Activated gamma-delta T cell treated with Interleukin-2 at 50 U/mL for 16 hours (primary cell): ENCODE data around the gene LUC7L3.
"Not testable (repeated sequence)": the region's sequence is repeated elsewhere in the genome, so short reads cannot be mapped to it uniquely, and the experiment has no call there.

ENCODE experiments used
- DNase-seq: peaks from one replicate; pipeline ENCODE4 v3.0.0-alpha.2; 2020

Gene LUC7L3

GRCh38 chr17:50790618-50791017 is 71.2 kb downstream of the LUC7L3 start:
- no peak for DNase-seq

GRCh38 chr17:50792132-50792531 is 72.7 kb downstream of the LUC7L3 start:
- DNase-seq, result no peak

- DNase-seq, result no peak
Observed at GRCh38 chr17:50793007-50793406, 73.6 kb downstream of the LUC7L3 start.

GRCh38 chr17:50794361-50794760 is 75.0 kb downstream of the LUC7L3 start:
- no peak for DNase-seq

GRCh38 chr17:50797135-50797810 is 77.9 kb downstream of the LUC7L3 start:
- DNase-seq, result no peak

- DNase-seq, result no peak
Observed at GRCh38 chr17:50798424-50799288, 79.3 kb downstream of the LUC7L3 start.

- no peak for DNase-seq
Observed at GRCh38 chr17:50799582-50799981, 80.2 kb downstream of the LUC7L3 start.

- no peak for DNase-seq
Observed at GRCh38 chr17:50800196-50800700, 80.8 kb downstream of the LUC7L3 start.

GRCh38 chr17:50802609-50803571 is 83.5 kb downstream of the LUC7L3 start:
- no peak for DNase-seq

- DNase-seq, result no peak
Observed at GRCh38 chr17:50803676-50804075, 84.3 kb downstream of the LUC7L3 start.

- DNase-seq, result not testable (repeated sequence)
Observed at GRCh38 chr17:50804749-50805475, 85.5 kb downstream of the LUC7L3 start.

- no peak for DNase-seq
Observed at GRCh38 chr17:50805486-50805885, 86.1 kb downstream of the LUC7L3 start.
